ENCODE results near the gene WDFY4. TPM values are rescaled to one million over a fixed set of nuclear protein-coding genes. Genes with fewer than 3 reads are reported as not detected.

Gene WDFY4
- total RNA-seq, 1 donor from 2014 or later: 6.4 TPM

- DNase-seq (ENCODE audit: extremely low spot score in 2 of 2): no peak
- Histone ChIP-seq H3K4me3 (no peak overlapping the region), H3K9me3 (no peaks in the 10 kb centered on the region), H3K36me3 (no peaks in the 10 kb centered on the region), H3K27ac (no peak overlapping the region), H3K27me3 (no peaks in the 10 kb centered on the region), H3K4me1 (no peaks in the 10 kb centered on the region)
- TF ChIP-seq POLR2A (IDR thresholded peaks at IDR 0.05) (no peak), POLR2AphosphoS5 (IDR thresholded peaks at IDR 0.05; ENCODE audit: insufficient read depth in 1 of 2, low read depth in 1 of 2) (no peak), CTCF (IDR thresholded peaks at IDR 0.05) (no peak)
- intact Hi-C loops (cut with DNase I): no loop called here
Measured at GRCh38 chr10:48970046-48970445, 285.4 kb downstream of the WDFY4 start.

GRCh38 chr10:48970654-48971053 lies 286.0 kb downstream of the WDFY4 start:
- H3K4me1 ChIP-seq: no peaks in the 10 kb centered on the region
- intact Hi-C loops (cut with DNase I): no loop called here
- no peak overlapping the region for H3K27ac ChIP-seq
- no peak for DNase-seq (ENCODE audit: extremely low spot score in 2 of 2)
- H3K4me3 ChIP-seq: no peak overlapping the region
- no peaks in the 10 kb centered on the region for H3K9me3 ChIP-seq
- no peaks in the 10 kb centered on the region for H3K36me3 ChIP-seq
- H3K27me3 ChIP-seq: no peaks in the 10 kb centered on the region
- TF ChIP-seq POLR2A (IDR thresholded peaks at IDR 0.05): no peak
- no peak for TF ChIP-seq CTCF (IDR thresholded peaks at IDR 0.05)

GRCh38 chr10:48973065-48973464 lies 288.4 kb downstream of the WDFY4 start:
- no peak for TF ChIP-seq POLR2A (IDR thresholded peaks at IDR 0.05)
- H3K27ac ChIP-seq: no peak overlapping the region
- H3K4me3 ChIP-seq: no peak overlapping the region
- H3K4me1 ChIP-seq: no peaks in the 10 kb centered on the region
- no peaks in the 10 kb centered on the region for H3K36me3 ChIP-seq
- DNase-seq (ENCODE audit: extremely low spot score in 2 of 2): no peak
- intact Hi-C loops (cut with DNase I): no loop called here
- no peaks in the 10 kb centered on the region for H3K9me3 ChIP-seq
- H3K27me3 ChIP-seq: no peaks in the 10 kb centered on the region

GRCh38 chr10:48974510-48975156 lies 290.0 kb downstream of the WDFY4 start:
- Histone ChIP-seq H3K27me3 (no peaks in the 10 kb centered on the region), H3K4me3 (no peak overlapping the region), H3K9me3 (no peaks in the 10 kb centered on the region), H3K4me1 (no peaks in the 10 kb centered on the region), H3K36me3 (no peaks in the 10 kb centered on the region), H3K27ac (no peak overlapping the region)
- TF ChIP-seq CTCF (IDR thresholded peaks at IDR 0.05) (no peak), POLR2AphosphoS5 (IDR thresholded peaks at IDR 0.05; ENCODE audit: insufficient read depth in 1 of 2, low read depth in 1 of 2) (no peak), POLR2A (IDR thresholded peaks at IDR 0.05) (no peak)
- intact Hi-C loops (cut with DNase I): loop anchor here (5.0 kb wide), 1 partner anchor 188 kb away; no protein-coding TSS in a partner anchor
- no peak for DNase-seq (ENCODE audit: extremely low spot score in 2 of 2)

GRCh38 chr10:48976196-48976595 lies 291.5 kb downstream of the WDFY4 start:
- H3K36me3 ChIP-seq: no peaks in the 10 kb centered on the region
- peaks cover 9% of the 10 kb centered on the region for H3K4me1 ChIP-seq
- intact Hi-C loops (cut with DNase I): loop anchor here (5.0 kb wide), 1 partner anchor 186 kb away; no protein-coding TSS in a partner anchor
- no peak for DNase-seq (ENCODE audit: extremely low spot score in 2 of 2)
- H3K27me3 ChIP-seq: no peaks in the 10 kb centered on the region
- H3K27ac ChIP-seq: no peak overlapping the region
- H3K4me3 ChIP-seq: no peak overlapping the region
- no peaks in the 10 kb centered on the region for H3K9me3 ChIP-seq
- TF ChIP-seq POLR2A (IDR thresholded peaks at IDR 0.05) (no peak), POLR2AphosphoS5 (IDR thresholded peaks at IDR 0.05; ENCODE audit: insufficient read depth in 1 of 2, low read depth in 1 of 2) (no peak), CTCF (IDR thresholded peaks at IDR 0.05) (peak in 2 of 3 experiments; percentile 21 to 27)
